IMR-90 (cell line): ENCODE measurements around the gene ZNF608. TPM values are rescaled to one million over a fixed set of nuclear protein-coding genes. Genes with fewer than 3 reads are reported as not detected.

ENCODE experiments used
- ATAC-seq: fragments of 200-7000 bp; cut with Tn5 transposase; 2 replicates; pipeline ENCODE4 v1.9.1; 2020; ENCODE audit warnings: low read depth, mild to moderate bottlenecking, moderate library complexity
- BruUV-seq: library from RNA; stranded (reverse); fragments of 400-500 nt; replicated peaks from 2 replicates; lab custom pipeline; 2021; lab: Mats Ljungman, UMichigan
- CTCF ChIA-PET: fragments of 300-600 bp; formaldehyde crosslinking; extraction: SDS; loops from one replicate; lab custom pipeline; 2021; ENCODE audit warnings: antibody characterized with exemption; lab: Yijun Ruan, JAX
- POLR2A ChIA-PET: fragments of 300-600 bp; sonication (Branson Sonifier 250); formaldehyde crosslinking; loops from one replicate; lab custom pipeline; 2022; ENCODE audit warnings: antibody characterized with exemption; ENCODE audit not compliant: unreplicated experiment; lab: Charles Lee
- DNase-seq: peaks from one replicate; pipeline ENCODE4 v3.0.0; 2013
- H2AFZ ChIP-seq: replicated peaks from 2 replicates; pipeline ENCODE3; 2013; ENCODE audit warnings: low read length, mild to moderate bottlenecking; ENCODE audit not compliant: poor library complexity
- H2AK5ac ChIP-seq: 2 replicates; pipeline ENCODE4 v1.6.1; 2013; ENCODE audit warnings: low read depth, low read length, inconsistent platforms
- H2AK9ac ChIP-seq: replicated peaks from 2 replicates; pipeline ENCODE3; 2013; ENCODE audit warnings: mild to moderate bottlenecking, low read depth, low read length, moderate library complexity; ENCODE audit not compliant: poor library complexity
- H2BK120ac ChIP-seq: 2 replicates; pipeline ENCODE4 v1.6.1; 2013; ENCODE audit warnings: low read depth, low read length, inconsistent platforms
- H2BK15ac ChIP-seq: 3 replicates; pipeline ENCODE4 v1.6.1; 2013; ENCODE audit warnings: low read depth, low read length, inconsistent platforms
- H2BK20ac ChIP-seq: 2 replicates; pipeline ENCODE4 v1.6.1; 2013; ENCODE audit warnings: low read depth, mild to moderate bottlenecking, inconsistent platforms, low read length, moderate library complexity
- H2BK5ac ChIP-seq: 2 replicates; pipeline ENCODE4 v1.6.1; 2013; ENCODE audit warnings: mild to moderate bottlenecking, low read depth, low read length, inconsistent platforms; ENCODE audit not compliant: poor library complexity, severe bottlenecking
- H3K14ac ChIP-seq: replicated peaks from 2 replicates; pipeline ENCODE4 v1.6.1; 2013; ENCODE audit warnings: low read depth, low read length, inconsistent platforms
- H3K18ac ChIP-seq: 2 replicates; pipeline ENCODE4 v1.6.1; 2013; ENCODE audit warnings: low read depth, low read length, control low read depth
- H3K23ac ChIP-seq: 2 replicates; pipeline ENCODE4 v1.6.1; 2013; ENCODE audit warnings: low read depth, low read length, inconsistent platforms
- H3K27ac ChIP-seq: 2 replicates; pipeline ENCODE4 v1.5.1; 2013; ENCODE audit warnings: mild to moderate bottlenecking, control low read depth, low read length; ENCODE audit not compliant: insufficient read depth
- H3K27me3 ChIP-seq: 2 replicates; pipeline ENCODE4 v1.6.1; 2013; ENCODE audit warnings: low read length; ENCODE audit not compliant: control insufficient read depth, insufficient read depth
- H3K36me3 ChIP-seq: 2 replicates; pipeline ENCODE4 v1.6.1; 2013; ENCODE audit warnings: low read length, mixed read lengths; ENCODE audit not compliant: control insufficient read depth, insufficient read depth
- H3K4ac ChIP-seq: 2 replicates; pipeline ENCODE4 v1.6.1; 2013; ENCODE audit warnings: low read depth, low read length, inconsistent platforms
- H3K4me1 ChIP-seq: 2 replicates; pipeline ENCODE4 v1.6.1; 2013; ENCODE audit warnings: low read length, mixed read lengths; ENCODE audit not compliant: control insufficient read depth, insufficient read depth
- H3K4me2 ChIP-seq: 2 replicates; pipeline ENCODE4 v1.6.1; 2013; ENCODE audit warnings: low read depth, mild to moderate bottlenecking, control low read depth, low read length, moderate library complexity
- H3K4me3 ChIP-seq: 2 replicates; pipeline ENCODE4 v1.5.1; 2013; ENCODE audit warnings: low read depth, mild to moderate bottlenecking, control low read depth, low read length, moderate library complexity; ENCODE audit not compliant: insufficient read depth
- H3K56ac ChIP-seq: 2 replicates; pipeline ENCODE4 v1.6.1; 2013; ENCODE audit warnings: low read length, inconsistent platforms; ENCODE audit not compliant: insufficient read depth; ENCODE audit errors: extremely low read depth
- H3K79me1 ChIP-seq, 2 experiments: 2 replicates each; pipeline ENCODE4 v1.6.1; 2013; ENCODE audit warnings: low read length in 2 of 2, inconsistent platforms in 1 of 2, low read depth in 1 of 2
- H3K9ac ChIP-seq: 2 replicates; pipeline ENCODE4 v1.6.1; 2013; ENCODE audit warnings: low read depth, low read length, control low read depth
- H3K9me1 ChIP-seq: 2 replicates; pipeline ENCODE4 v1.6.1; 2013; ENCODE audit warnings: low read length, inconsistent platforms; ENCODE audit not compliant: insufficient read depth
- H3K9me3 ChIP-seq: 2 replicates; pipeline ENCODE4 v1.6.1; 2013; ENCODE audit warnings: low read length; ENCODE audit not compliant: control insufficient read depth, insufficient read depth
- H4K20me1 ChIP-seq: 2 replicates; pipeline ENCODE4 v1.6.1; 2013; ENCODE audit warnings: low read length, inconsistent platforms; ENCODE audit not compliant: insufficient read depth
- H4K5ac ChIP-seq: 2 replicates; pipeline ENCODE4 v1.6.1; 2013; ENCODE audit warnings: mild to moderate bottlenecking, low read depth, low read length, control low read depth
- H4K8ac ChIP-seq, 2 experiments: 2 replicates each; pipeline ENCODE4 v1.6.1; 2013; ENCODE audit warnings: low read depth in 2 of 2, low read length in 2 of 2, control low read depth in 1 of 2, inconsistent platforms in 1 of 2
- H4K91ac ChIP-seq: 2 replicates; pipeline ENCODE4 v1.6.1; 2013; ENCODE audit warnings: low read depth, low read length, inconsistent platforms; ENCODE audit not compliant: insufficient read depth
- BHLHE40 ChIP-seq: fragments of 150-350 bp; IDR thresholded peaks from 2 replicates; pipeline ENCODE4 v1.6.1; 2016; ENCODE audit warnings: mild to moderate bottlenecking, low read depth, low read length
- CEBPB ChIP-seq: IDR thresholded peaks from 2 replicates; pipeline ENCODE4 v1.6.1; 2012; ENCODE audit warnings: low read depth, low read length, improper control_type of control experiment
- ELK1 ChIP-seq: fragments of 150-350 bp; IDR thresholded peaks from 2 replicates; pipeline ENCODE4 v1.6.1; 2016; ENCODE audit warnings: low read depth, mild to moderate bottlenecking, low read length, moderate library complexity, borderline replicate concordance
- FOS ChIP-seq: fragments of 150-350 bp; IDR thresholded peaks from 2 replicates; pipeline ENCODE4 v1.6.1; 2016; ENCODE audit warnings: low read depth, low read length
- MAFK ChIP-seq: IDR thresholded peaks from 2 replicates; pipeline ENCODE4 v1.6.1; 2012; ENCODE audit warnings: low read depth, low read length, improper control_type of control experiment
- MAZ ChIP-seq: IDR thresholded peaks from 2 replicates; pipeline ENCODE4 v1.6.1; 2012; ENCODE audit warnings: low read depth, mild to moderate bottlenecking, low read length, improper control_type of control experiment, moderate library complexity, borderline replicate concordance
- MXI1 ChIP-seq: IDR thresholded peaks from 2 replicates; pipeline ENCODE4 v1.6.1; 2012; ENCODE audit warnings: low read depth, mild to moderate bottlenecking, low read length, moderate library complexity, borderline replicate concordance
- NFE2L2 ChIP-seq: fragments of 150-350 bp; IDR thresholded peaks from 2 replicates; pipeline ENCODE4 v1.6.1; 2016; ENCODE audit warnings: low read depth, mild to moderate bottlenecking, low read length
- RAD21 ChIP-seq: IDR thresholded peaks from 2 replicates; pipeline ENCODE4 v1.6.1; 2012; ENCODE audit warnings: low read length, improper control_type of control experiment
- RFX5 ChIP-seq: IDR thresholded peaks from 2 replicates; pipeline ENCODE4 v1.8.0; 2012; ENCODE audit warnings: low read depth, mild to moderate bottlenecking, low read length, moderate library complexity
- SMC3 ChIP-seq: fragments of 150-350 bp; IDR thresholded peaks from 2 replicates; pipeline ENCODE4 v1.6.1; 2016; ENCODE audit warnings: low read depth, mild to moderate bottlenecking, antibody characterized with exemption, low read length, moderate library complexity
- USF2 ChIP-seq: fragments of 150-350 bp; IDR thresholded peaks from 2 replicates; pipeline ENCODE4 v1.6.1; 2017; ENCODE audit warnings: mild to moderate bottlenecking, antibody characterized with exemption, low read length, low read depth
- WGBS, 2 experiments: methylation state at CpG; one replicate each; pipeline versions ENCODE4 v1.1.5 to v1.1.7; 2013; ENCODE audit warnings: missing lambda C conversion rate in 2 of 2; ENCODE audit not compliant: insufficient read length in 1 of 2; ENCODE audit errors: extremely low coverage in 2 of 2; 5-methylcytosine and 5-hydroxymethylcytosine counted together
- dilution Hi-C: fragments of 300-500 bp; cut with HindIII; formaldehyde crosslinking; loops from one replicate; pipeline ENCODE4 v1.14.3; 2018; ENCODE audit warnings: low sequenced_read_pairs; ENCODE audit not compliant: unreplicated experiment
- in situ Hi-C: fragments of 300-500 bp; cut with MboI; formaldehyde crosslinking; loops from 3 replicates; pipeline ENCODE4 v1.14.3; 2019; ENCODE audit warnings: low sequenced_read_pairs, inconsistent platforms, mixed read lengths
- intact Hi-C: fragments of 100-400 bp; cut with micrococcal nuclease; formaldehyde crosslinking; loops from 2 replicates; pipeline ENCODE4 v1.10.0; 2022
- polyA plus RNA-seq, 3 experiments: library from polyadenylated mRNA; depleted of rRNA; stranded (reverse); fragments of >200 nt; gene quantifications; 2 replicates each; pipeline ENCODE4 v1.2.3, GENCODE V29; 2012; ENCODE audit warnings: low replicate concordance in 1 of 3
- total RNA-seq: library from RNA; depleted of rRNA; stranded (reverse); fragments of >200 nt; gene quantifications from 2 replicates; pipeline ENCODE4 v1.2.3, GENCODE V29; 2012

Gene ZNF608
- total and polyA plus RNA-seq, 2 of the 4 experiments (the other 2 are of a cell fraction): 9.8 to 15.1 TPM

GRCh38 chr5:124751031-124751430, 4.6 kb upstream of the ZNF608 start:
- no peak overlapping the region for H3K27ac ChIP-seq
- DNase-seq: no peak

More at GRCh38 chr5:124751031-124751430, 4.6 kb upstream of the ZNF608 start:
- POLR2A ChIA-PET: no interaction called here
- no peak overlapping the region for H4K91ac ChIP-seq
- no peaks in the 10 kb centered on the region for H4K20me1 ChIP-seq
- dilution Hi-C loops: no loop called here
- intact Hi-C loops: no loop called here
- no peak overlapping the region for H2AK5ac ChIP-seq
- no peak overlapping the region for H2AFZ ChIP-seq
- no peak overlapping the region for H3K4ac ChIP-seq
- no peak overlapping the region for H3K14ac ChIP-seq
- no peaks in the 10 kb centered on the region for H3K27me3 ChIP-seq
- CTCF ChIA-PET: interaction anchor here (0.6 kb wide), 1 partner anchor 1143 kb away, joined by 3 read pairs; no protein-coding TSS in a partner anchor
- no peaks in the 10 kb centered on the region for H3K4me1 ChIP-seq
- no peaks in the 10 kb centered on the region for H3K36me3 ChIP-seq
- no peaks in the 10 kb centered on the region for H3K9me3 ChIP-seq
- no peak for TF ChIP-seq MXI1
- TF ChIP-seq MAFK: no peak
- no peak for TF ChIP-seq BHLHE40
- no peak for TF ChIP-seq RFX5
- TF ChIP-seq CEBPB: no peak
- no peak for TF ChIP-seq SMC3
- no peak for TF ChIP-seq USF2
- no peak for TF ChIP-seq NFE2L2
- TF ChIP-seq ELK1: no peak
- no peak for TF ChIP-seq MAZ
- no peak for TF ChIP-seq FOS
- no peak for TF ChIP-seq RAD21
- no peak overlapping the region for H3K4me3 ChIP-seq
- H3K56ac ChIP-seq: no peak overlapping the region
- no peak for ATAC-seq
- in situ Hi-C loops: no loop called here
- no peak overlapping the region for H3K18ac ChIP-seq
- no peak overlapping the region for H4K8ac ChIP-seq
- no peaks in the 10 kb centered on the region for H3K79me1 ChIP-seq
- H2BK15ac ChIP-seq: no peak overlapping the region
- H3K9ac ChIP-seq: no peak overlapping the region
- no peaks in the 10 kb centered on the region for H3K9me1 ChIP-seq
- no peak overlapping the region for H2BK20ac ChIP-seq
- BruUV-seq: no TSS peak
- no peak overlapping the region for H2BK120ac ChIP-seq
- H3K4me2 ChIP-seq: no peak overlapping the region
- H2BK5ac ChIP-seq: no peak overlapping the region
- no peak overlapping the region for H2AK9ac ChIP-seq
- no CpG with 5 or more reads among the region's 2 CpGs for WGBS, 2 experiments
- no peak overlapping the region for H3K23ac ChIP-seq
- H4K5ac ChIP-seq: no peak overlapping the region
